Heart left ventricle (tissue), 13 donors: Measurements from ENCODE around the gene MXRA8.

Experiments
- CTCF ChIP-seq, 12 donors: fragments of 200-600 bp; sonication (generic) in 4 of 12; IDR thresholded peaks; one replicate each; pipeline versions ENCODE4 v1.5.0 to v1.8.0; 2018 to 2022; ENCODE audit warnings: antibody characterized with exemption in 12 of 12, mild to moderate bottlenecking in 5 of 12
- POLR2A ChIP-seq, 2 donors: fragments of 450-650 bp; IDR thresholded peaks; one replicate each; pipeline ENCODE4 v1.6.1; 2017; ENCODE audit warnings: antibody characterized with exemption in 2 of 2, mild to moderate bottlenecking in 2 of 2, moderate library complexity in 2 of 2
- donor health status: ischemic (EF 13 %, LVEDD 7.1; RV severe dilation, severe dysfunction).
- donor health status: DM: no; HTN: yes; CAD: no.
- donor health status: DM: no; HTN: no; CAD: no.
- donor health status: ischemic (EF 25% LVEDD 6.9; RV normal size, moderate dysfunction).
- donor health status: ischemic (EF 25% LVEDD 5.7; RV mildly dilated, moderate dysfunction).
- donor health status: ischemic (EF 35%, LVEDD 5.7; RV mildly dilated, moderate dysfunction).
- donor health status: nonischemic (EF 11% LVEDD 7.7; RV severe dilation, severe dysfunction).
- donor health status: DM: yes; HTN: yes; CAD: no.
- donor health status: PGD.
- donor health status: ischemic (EF 29% LVEDD 5.4; RV normal size, mild dysfunction).
- donor health status: nonischemic (EF 23%, LVEDD 6.1; RV moderate dilation, normal function).

- TF ChIP-seq CTCF (IDR thresholded peaks at IDR 0.05) (no peak), POLR2A (IDR thresholded peaks at IDR 0.05) (no peak)
These were observed 48.3 kb downstream of the MXRA8 start for GRCh38 chr1:1310109-1310385.
